ENCODE data around the gene SSU72.
"Not testable (repeated sequence)": the region's sequence is repeated elsewhere in the genome, so short reads cannot be mapped to it uniquely, and the experiment has no call there.

SSU72 gene

DNA sequence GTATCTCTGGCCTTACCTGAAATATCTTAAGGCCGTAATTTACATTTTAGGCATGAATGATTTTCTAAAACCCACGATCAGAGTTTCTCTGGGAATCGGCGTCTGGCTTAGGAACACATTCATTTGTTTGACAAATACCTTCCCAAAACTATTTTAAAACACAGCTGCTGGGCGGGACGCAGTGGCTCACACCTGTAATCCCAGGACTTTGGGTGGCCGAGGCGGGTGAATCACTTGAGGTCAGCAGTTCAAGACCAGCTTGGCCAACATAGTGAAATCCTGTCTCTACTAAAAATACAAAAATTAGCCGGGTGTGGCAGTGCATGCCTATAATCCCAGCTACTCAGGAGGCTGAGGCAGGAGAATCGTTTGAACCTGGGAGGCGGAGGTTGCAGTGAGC, 17.7 kb downstream of the SSU72 start:
- not testable (repeated sequence) for DNase-seq

DNA sequence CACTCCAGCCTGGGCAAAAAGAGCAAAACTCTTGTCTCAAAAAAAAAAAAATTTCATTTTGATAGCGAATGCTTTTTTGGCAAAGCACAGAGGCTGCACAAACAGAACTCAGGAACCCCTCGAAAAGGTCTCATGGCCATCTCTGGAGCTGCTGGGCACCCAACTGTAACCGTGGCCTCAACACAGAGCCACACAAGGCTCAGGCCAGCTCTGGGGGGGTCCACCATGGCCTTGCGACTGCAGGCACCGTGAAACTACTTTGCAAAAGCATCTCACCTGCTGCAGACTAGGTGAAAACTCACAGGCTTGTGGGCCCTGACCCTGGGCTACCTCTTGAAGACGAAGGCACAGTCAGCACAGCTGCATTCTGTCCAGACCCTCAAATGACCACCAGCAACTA, 18.2 kb downstream of the SSU72 start:
- DNase-seq, result no peak

DNA sequence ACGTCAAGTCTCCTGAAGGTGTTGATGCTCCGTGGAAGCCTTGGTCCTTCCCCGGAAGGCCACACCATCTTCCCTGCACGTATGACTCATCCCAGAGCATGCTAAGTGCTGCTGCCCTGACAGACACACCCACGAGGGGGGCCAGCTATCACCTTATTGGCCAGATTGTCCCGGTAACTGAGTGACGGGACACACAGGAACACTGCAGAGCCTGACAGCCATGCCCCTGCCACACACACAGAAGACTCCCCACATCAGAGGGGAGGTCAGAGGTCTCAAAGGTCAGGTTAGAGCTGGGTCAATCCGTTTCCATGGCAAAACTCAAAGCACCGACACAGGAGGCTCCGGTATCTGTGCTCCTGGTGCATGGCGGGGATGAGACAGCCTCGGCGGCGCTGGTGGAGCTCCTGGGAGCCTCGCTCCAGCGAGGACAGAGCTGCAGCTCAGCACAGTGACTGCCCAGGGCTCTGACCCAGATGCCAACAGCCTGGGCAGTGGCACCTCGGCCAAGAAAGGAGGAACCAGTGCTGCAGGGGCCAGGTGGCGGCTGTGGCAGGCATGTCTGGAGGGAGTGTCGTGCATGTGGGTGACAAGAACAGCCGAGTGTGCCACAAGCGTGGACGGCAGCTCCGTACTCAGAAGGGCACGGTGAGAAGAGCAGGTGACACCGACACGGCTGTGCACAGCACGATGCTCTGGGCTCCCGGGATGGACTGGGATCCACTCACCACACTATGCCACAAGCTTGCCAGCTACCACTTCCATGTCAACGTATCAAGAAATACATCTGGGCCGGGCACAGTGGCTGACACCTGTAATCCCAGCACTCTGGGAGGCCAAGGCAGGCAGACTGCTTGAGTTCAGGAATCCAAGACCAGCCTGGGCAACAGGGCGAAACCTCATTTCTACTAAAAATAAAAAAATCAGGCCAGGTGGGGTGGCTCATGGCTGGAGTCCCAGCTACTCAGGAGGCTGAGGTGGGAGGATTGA, 19.4 kb downstream of the SSU72 start:
- DNase-seq, result no peak

DNA sequence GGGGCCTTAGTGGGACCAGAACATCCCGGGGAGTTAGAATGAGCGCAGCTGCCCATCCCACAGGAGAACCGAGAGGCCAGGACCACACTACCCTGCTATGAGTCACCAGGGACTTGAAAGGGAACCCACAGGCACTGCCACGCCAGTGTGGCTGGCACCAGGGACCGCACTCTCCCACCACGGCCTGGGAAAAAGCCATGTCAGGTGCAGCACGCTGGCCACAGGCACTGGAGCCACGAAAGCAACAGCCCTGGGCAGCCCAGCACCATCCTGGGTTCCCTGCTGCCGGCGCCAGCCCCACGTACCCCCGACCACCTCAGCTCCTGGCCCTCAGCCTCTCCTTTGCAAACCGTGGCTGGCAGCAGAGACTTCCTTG, 20.1 kb downstream of the SSU72 start:
- no peak for DNase-seq

DNA sequence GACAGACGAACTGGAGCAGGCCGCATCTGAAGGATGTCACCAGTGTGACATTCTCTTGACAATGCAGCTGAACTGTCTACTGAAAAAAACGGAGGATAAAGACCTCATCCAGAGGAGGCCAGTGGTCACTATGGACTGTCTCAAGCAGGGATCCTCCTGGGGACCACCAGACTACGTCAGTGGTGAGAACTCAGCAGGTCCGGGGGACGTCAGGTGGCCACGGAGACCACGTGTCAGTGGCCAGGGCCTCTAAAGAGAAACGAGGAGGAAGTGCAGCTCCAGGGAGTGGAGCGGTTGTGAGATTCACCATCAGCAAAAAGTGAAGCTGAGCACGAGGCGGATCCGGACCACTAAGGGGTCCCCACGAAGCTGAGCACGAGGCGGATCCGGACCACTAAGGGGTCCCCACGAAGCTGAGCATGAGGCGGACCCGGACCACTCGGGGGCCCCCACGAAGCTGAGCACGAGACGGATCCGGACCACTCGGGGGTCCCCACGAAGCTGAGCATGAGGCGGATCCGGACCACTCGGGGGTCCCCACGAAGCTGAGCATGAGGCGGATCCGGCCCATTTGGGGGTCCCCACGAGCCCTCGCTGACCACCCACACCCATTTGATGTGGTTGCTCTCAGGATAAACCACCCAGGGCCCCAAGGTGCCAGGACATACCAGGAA, 20.7 kb downstream of the SSU72 start:
- no peak for DNase-seq

DNA sequence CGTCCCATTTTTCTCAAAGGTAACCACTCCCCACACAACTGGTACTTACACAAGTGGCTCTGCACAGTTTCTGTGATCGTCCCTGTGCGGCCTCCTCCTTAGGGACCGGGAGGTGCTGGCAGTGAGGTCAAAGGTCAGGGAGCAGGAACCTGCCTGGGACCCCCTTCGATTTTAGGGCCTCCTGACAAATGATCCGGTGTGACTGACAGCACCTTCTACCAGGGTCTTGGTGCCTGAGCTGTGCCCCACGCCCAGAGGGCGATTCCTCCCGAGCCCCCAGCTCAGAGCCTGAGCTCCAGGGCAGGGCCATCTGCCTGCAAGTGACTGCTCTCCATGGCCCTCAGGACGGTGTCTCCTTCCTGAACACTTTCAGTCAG, 22.4 kb downstream of the SSU72 start:
- no peak for DNase-seq

DNA sequence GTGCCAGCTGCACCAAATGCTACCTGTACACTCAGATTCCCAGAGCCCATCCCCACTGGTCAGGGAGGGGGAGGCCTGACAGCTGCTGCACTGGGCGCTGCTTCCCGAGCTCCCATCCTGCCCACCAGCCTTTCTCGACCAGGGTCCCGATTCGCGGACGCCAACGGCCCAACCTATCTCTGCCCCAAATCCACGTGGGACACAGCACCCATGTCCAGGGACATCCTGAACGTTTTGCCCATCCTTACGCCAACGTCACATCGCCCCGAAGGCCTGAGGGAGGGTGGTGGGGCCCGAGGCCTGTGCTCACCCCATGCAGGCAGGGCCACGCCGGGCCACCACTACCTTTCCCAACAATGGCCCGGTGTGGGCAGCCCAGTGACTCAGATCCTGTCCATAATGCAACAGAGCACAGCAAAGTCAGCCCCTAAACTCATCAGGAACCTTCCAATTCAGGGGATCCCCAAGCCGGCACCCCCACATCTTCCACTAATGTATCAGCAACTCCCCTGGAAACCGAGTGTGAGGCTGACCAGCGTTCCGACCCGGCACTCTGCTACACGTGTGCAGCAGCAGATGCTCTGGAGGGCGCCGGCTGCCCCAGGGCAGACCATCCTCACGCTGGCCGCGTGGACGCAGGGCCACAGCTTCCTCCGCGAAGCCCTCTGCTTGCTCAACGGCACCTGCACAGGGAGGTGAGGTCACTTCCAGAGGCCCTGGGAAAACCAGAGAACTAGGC, 23.0 kb downstream of the SSU72 start:
- DNase-seq, result no peak

DNA sequence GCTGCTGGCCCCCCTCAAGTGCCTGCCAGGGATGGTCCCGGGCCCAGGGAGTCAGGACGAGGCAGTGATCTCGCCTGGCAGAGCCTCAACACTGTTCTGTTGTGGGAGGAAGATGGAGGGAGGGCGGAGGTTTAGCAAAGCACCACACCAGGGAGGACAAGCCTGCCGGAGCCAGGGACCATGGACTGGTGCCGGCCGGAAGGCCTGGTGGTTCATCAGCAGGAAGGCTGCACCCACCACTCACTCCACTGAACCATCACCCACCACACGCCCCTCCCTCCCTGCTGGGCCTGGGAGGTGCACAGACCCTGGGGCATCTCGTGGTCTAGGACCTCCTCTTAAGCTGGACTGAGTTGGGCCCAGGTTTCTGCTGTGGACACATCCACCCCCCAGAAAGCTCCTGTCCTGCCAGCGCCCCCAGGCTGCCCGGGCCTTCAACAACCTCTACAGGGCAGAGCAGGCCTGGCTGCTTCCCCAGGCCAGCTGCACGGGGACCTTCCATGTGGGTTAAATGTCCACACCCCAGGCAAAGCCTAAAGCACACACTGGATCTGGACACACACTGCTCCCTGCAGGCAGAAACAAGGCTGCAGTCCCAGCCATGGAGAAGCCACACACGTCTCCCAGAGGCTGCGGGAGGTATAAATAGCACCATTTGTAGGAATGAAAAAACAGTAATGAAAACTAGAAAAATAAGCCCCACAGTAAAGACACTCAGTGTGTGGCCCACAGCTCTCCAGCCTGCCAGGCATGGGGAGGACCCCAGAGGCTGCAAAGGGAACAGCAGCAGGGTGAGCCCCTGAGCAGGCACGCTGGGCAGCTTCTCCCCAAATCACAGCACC, 23.9 kb downstream of the SSU72 start:
- no peak for DNase-seq

DNA sequence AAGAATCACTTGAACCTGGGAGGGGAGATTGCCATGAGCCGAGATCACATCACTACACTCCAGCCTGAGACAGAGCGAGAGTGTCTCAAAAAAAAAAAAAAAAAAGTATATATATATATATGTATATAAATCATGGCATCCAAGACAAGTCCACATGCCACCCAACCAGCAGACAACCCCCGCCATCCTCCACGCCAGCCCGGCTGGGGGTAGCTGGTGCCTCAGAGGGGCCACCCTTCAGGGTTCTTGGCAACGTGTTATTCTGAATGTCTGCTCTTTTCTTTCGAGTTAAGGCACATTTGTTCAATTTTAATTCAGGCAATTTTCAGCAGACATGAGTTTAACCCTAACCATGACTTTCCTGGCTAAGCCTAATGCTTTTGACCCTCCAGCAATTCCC, 24.6 kb downstream of the SSU72 start:
- DNase-seq, result no peak

DNA sequence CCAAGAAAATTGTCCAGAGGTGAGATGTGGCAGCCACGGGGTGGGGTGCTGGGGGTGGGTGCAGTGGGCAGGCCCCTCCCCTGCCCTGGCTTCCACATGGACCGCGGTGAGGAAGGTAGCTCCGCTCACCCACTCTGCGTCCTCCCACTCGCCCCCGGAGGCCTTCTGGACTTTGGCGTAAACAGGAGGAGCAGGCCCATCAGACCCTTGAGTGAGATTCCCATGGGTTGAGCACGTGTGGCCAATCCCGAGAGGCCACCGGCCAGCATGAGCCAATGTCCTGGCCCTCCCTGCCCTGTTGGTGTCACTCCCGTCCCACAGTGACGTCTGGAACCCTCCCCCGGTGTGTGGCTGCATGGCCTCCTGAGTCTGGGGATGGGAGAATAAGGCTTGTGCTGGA, 26.1 kb downstream of the SSU72 start:
- no peak for DNase-seq

DNA sequence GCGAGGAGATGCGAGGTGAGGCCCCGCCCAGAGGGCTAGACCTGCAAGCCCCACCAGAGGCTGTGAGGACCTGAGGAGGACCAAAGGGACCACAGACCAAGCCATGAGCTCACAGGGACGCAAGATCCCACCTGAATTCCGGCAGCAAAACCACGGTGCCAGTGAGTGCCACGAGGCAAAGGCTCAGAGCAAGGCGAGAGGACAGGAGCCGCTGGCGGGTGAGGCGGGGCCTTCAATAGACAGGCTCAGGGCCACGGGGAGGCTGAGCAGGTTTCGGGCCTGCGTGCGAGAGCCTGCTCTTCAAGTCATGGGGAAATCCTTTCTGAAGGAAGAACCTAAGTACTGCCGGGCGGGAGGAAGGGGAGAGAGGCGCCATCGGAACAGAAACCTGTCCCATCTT, 27.2 kb downstream of the SSU72 start:
- no peak for DNase-seq

DNA sequence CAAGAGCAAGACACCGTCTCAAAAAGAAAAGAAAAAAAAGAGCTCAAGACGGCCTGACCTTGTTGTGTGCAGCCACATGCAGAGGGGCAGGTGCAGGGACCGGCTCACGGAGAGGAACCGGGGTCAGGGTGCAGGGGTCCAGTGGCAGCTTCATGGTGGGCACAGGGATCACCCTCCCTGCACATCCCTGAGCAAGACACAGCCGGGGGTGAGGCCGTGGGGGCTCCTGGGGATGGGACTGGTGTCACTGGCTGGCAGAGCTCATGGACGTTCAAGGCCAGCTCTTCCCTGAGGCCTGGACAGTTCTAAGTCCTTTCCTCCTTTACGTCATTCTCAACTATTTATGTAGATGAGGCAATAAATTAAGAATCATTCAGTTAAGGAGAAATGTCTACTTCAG, 27.7 kb downstream of the SSU72 start:
- no peak for DNase-seq

DNA sequence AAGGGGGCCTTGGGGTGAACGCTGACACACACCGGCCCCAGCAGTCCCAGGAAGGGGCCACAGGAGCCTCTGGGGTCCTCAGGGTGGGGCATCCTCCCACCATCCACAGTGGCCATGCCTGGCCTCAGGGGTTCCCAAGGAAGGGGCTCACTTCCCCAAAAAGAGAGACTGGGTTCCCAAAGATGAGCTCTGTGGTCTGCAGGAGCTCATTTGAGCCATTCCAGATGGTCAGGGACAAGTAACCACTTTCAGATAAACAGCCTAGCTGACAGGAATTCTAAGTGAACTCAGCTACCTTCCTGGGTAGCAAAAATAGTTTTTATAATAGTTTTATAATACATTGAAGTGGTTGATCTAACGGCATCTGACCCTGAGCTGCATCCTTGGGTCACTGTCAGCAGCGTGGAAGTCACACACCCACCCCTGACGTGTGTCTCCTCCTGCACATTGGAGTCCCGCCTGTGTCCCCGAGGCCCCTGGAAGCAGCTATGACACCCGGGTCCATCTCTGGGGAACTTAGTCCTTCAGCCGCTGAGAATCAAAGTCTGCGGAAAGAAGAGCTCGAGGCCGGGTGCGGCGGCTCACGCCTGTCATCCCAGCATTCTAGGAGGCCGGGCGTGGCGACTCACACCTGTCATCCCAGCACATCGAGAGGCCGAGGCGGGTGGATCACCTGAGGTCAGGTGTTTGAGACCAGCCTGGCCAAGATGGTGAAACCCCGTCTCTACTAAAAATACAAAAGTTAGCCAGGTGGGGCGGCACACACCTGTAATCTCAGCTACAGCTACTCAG, 28.5 kb downstream of the SSU72 start:
- no peak for DNase-seq

DNA sequence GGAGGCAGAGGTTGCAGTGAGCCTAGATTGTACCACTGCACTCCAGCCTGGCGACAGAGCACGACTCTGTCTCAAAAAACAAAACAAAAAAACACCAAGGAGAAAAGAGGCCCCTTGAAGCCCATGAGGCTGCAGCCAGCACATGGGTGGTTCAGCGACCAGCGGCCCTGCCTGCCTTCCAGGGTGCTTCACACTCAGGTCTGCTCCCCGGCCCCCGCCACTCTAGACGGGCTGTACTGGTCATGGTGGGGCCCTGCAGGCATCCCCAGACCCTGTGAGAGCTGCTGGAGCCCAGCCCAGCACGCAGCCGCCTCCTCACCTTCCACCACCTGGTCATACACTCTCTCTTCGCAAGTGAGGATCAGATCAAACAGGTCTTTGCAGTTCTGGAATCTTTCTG, 30.1 kb downstream of the SSU72 start:
- no peak for DNase-seq

DNA sequence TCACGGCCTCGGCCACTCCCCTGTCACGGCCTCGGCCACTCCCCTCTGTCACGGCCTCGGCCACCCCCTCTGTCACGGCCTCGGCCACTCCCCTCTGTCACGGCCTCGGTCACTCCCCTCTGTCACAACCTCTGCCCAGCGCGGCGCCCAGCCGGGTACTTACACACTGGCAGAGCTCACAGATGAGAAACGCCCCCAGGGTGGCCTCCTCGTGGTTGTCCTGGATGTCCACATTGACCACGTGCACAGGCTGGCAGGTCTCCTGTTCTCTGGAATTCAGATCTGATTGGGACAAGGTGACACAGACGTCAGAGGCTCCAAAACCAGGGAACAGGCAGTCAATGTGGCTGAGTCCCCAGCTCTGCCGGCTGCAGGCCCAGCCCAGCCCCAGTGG, 31.0 kb downstream of the SSU72 start:
- DNase-seq, result no peak

DNA sequence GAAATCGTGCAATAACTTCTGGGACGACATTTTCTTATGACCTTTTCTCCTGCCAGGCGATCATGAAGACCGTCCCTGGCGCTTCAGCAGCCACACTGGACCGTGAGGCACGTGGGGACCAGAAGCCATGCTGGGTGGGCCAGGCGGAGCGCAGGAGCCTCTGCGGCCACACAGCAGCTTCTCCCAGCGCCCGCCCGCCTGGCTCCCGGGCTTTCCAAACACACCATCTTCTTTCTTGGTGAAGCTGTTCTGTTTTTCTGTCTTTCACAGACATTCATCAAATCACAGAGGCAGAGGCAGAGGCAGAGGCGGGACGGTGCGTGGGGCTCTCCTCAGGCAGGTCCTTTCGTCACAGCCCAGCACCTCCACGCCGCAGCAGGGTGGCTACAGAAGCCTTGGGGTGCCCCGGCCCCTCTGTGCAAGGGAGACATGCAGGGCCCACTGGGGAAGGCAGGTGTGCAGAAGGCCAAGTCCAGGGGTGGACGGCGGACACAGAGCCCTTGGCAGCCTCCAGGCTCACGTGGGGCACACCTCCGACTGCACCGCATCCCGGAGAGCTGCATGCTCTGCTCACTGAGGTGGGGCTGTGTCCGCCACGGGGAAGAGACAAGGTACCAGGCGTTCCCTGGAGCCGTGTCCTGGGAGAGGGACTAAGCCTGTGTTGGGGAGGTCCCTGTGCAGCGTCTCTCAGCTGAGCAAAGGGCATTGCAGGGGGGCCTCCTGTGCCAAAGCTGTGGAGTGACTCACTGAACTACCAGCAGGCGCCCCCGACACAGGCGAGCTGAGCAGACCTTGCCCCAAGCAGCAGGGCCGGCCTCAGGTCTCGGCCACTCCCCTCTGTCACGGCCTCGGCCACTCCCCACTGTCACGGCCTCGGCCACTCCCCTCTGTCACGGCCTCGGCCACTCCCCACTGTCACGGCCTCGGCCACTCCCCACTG, 31.6 kb downstream of the SSU72 start:
- DNase-seq, result no peak

DNA sequence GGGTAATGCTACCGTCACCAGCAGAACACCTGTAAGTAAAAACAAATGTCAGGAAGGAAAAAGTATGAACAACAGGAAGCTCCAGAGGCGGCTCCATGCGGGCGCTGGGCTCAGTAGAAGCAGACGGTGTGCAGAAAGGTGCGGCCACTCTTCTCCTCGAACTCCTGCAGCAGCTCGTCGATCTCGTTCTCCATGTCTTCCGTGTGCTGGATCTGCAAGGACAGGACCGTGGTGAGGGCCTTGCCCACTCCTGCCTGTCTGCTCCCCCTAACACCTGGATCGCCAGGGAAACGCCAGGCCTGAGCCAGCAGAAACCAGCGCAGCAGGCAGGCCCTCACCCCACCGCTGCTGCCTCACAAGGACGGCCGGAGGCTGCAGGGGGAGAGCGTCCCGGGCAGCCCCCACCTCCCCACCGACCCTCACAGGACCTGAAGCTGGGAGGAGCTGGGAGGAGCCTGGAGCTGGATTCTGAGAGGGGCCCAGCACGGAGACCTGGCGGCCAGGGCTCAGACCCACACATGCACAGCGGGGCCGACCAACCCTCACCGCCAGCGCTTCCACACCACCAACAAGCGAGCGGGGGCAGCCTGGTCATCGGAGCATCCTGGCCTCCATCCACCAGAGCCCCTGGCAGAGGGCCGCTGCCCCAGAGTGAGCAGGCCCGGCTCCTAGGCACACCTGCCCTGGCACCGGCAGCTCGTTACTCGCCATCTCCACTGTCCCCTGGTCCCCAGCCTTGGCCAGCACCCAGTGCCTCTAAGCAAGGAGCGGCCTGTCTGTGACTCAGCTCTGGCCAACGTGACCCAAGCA, 32.5 kb downstream of the SSU72 start:
- DNase-seq, result no peak

DNA sequence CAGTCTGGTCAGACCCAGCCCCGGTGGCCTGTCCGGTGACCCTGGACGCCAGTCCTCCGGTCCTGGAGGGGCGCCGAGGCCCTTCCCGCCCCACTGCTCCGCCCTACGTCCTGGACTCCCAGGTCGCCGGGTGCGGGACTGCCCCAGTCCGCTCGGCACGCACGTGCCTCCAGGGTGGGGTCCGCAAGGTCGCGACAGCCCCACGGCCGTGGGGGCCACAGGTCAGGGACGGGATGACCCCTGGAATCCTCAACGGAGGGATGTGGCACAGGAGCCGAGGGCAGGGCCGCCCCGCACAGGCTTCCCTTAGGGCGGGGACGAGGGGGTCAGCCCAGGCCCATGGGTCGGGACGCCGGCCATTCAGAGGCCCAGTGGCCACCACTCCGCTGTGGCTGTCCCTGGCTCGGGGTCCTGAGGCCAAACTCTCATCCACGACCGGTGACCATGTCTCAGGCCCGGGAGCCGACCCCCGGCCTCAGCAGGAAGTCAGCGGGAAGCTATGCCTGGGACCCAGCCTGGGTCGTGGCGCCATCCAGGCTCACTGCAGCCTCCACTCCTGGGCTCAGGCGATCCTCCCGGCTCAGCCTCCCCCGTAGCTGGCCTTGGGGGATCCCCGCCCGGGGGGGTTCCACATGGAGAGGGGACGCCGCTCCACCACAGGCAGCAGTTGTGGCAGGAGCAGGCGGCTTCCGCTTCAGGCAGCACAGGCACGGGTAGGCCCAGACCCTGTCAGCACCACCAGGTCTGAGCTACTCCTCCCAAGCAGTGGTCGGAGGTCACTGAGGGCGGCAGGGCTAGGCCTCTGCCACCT, 33.6 kb downstream of the SSU72 start:
- DNase-seq, result no peak
